Measurements from ENCODE around the gene GATA2.

The GATA2 gene

DNA sequence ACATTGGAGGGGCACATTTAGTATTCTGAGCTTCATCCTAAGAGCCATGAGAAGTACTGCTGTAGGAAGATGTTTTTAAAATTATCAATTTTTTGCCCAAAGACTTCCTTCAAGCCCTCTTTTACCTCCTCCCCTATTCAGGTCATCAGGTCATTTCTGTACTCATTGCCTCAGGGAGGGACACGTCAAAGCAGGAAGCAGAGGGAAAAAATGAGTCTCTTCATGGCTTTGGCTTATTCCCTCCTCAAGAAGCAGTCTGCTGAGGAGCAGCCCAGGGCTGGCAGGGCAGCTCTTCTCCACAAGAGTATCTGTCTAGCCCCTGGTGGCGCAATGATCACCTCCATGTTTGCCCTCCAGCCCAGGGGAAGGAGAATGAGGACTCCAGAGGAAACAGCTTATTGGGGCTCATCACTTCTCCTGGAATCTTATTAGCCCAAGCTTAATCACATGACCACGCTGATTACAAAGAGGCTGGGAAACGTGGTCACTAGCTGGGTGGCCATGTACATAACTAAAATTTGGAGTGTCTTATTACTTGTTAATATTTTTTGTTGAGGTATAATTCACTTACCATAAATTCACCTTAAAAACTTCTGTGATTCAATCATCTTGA lies 44.2 kb upstream of the GATA2 start:
- Histone ChIP-seq H3K27ac (ENCODE audit: low read depth, low read length) (no peak overlapping the region), H3K36me3 (ENCODE audit: low read length) (no peaks in the 10 kb centered on the region), H3K9me2 (replicated peaks; ENCODE audit: insufficient read depth, low read length) (no peaks in the 10 kb centered on the region), H3K9ac (ENCODE audit: low read length) (no peak overlapping the region), H3K4me3 (ENCODE audit: insufficient read depth, low read length, poor library complexity, severe bottlenecking) (no peak overlapping the region), H3K79me2 (ENCODE audit: insufficient read depth, low read length) (no peaks in the 10 kb centered on the region), H3K9me3 (ENCODE audit: insufficient read depth, low read length) (no peaks in the 10 kb centered on the region), H3K27me3 (ENCODE audit: low read length) (no peaks in the 10 kb centered on the region), H4K20me1 (ENCODE audit: low read depth, low read length) (no peaks in the 10 kb centered on the region), H2AFZ (ENCODE audit: low read depth, low read length, severe bottlenecking) (no peak overlapping the region), H3F3A (ENCODE audit: insufficient read depth) (no peaks in the 10 kb centered on the region), H3K4me2 (ENCODE audit: low read depth, low read length, poor library complexity, severe bottlenecking) (no peak overlapping the region)
- no peak for TF ChIP-seq EZH2phosphoT487 (conservative IDR thresholded peaks at IDR 0.05; ENCODE audit: low read length)
- TF ChIP-seq, protein P1, sequence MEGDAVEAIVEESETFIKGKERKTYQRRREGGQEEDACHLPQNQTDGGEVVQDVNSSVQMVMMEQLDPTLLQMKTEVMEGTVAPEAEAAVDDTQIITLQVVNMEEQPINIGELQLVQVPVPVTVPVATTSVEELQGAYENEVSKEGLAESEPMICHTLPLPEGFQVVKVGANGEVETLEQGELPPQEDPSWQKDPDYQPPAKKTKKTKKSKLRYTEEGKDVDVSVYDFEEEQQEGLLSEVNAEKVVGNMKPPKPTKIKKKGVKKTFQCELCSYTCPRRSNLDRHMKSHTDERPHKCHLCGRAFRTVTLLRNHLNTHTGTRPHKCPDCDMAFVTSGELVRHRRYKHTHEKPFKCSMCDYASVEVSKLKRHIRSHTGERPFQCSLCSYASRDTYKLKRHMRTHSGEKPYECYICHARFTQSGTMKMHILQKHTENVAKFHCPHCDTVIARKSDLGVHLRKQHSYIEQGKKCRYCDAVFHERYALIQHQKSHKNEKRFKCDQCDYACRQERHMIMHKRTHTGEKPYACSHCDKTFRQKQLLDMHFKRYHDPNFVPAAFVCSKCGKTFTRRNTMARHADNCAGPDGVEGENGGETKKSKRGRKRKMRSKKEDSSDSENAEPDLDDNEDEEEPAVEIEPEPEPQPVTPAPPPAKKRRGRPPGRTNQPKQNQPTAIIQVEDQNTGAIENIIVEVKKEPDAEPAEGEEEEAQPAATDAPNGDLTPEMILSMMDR (IDR thresholded peaks at IDR 0.05; ENCODE audit: insufficient read depth, low read length, poor library complexity, severe bottlenecking) = no peak

DNA sequence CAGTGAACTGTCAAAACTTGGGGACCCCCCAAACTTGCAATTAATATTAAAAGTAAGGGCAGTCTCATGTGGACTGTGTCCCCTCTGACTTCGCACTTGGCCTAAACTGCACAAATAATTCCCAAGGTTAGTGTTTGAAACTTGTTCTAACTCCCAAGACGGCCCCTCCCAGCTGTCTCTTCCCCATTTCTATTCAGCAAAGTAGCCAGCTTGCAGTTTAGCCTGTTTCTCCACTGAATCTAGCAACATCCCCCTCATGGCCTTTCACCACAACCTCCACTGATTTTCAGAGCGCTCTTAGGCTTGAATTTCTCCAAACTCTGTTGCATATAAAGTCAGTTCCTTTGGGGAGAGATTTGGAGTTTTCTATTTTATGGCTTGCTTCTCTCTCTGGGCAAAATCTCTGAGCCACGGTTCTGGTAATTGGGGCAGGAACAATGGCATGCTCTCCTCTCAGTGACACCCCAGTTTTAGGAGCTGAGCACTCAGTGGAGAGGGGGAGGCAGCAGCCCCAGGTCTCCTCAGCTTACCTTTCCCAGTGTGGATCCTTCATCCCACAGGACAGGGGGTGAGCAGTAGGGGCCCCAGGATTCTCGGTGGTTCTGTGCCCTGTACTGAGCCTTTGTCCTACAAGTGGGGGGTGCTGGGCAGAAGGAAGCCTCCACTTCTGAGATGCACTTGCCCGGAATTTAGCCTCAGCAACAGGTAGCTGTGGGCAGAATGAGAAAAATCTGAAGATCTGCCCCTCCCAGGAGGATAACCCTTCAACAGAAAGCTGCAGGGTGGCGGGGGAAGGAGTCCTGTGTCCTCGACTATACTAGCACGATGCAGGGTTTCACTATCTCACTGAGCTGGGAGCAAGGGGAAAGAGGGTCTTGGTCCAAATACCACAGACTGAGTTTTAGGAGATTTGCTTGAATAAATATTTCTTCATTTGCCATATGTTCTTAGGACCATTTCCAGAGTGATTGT lies 39.3 kb upstream of the GATA2 start:
- H3K27me3 ChIP-seq (ENCODE audit: low read length) = no peaks in the 10 kb centered on the region
- TF ChIP-seq EZH2phosphoT487 (conservative IDR thresholded peaks at IDR 0.05; ENCODE audit: low read length) = no peak
- TF ChIP-seq, protein P1 (IDR thresholded peaks at IDR 0.05; ENCODE audit: insufficient read depth, low read length, poor library complexity, severe bottlenecking) = no peak
- H4K20me1 ChIP-seq (ENCODE audit: low read depth, low read length) = no peaks in the 10 kb centered on the region
- H3K4me2 ChIP-seq (ENCODE audit: low read depth, low read length, poor library complexity, severe bottlenecking) = no peak overlapping the region
- no peak overlapping the region for H3K4me3 ChIP-seq (ENCODE audit: insufficient read depth, low read length, poor library complexity, severe bottlenecking)
- H3K9me2 ChIP-seq (replicated peaks; ENCODE audit: insufficient read depth, low read length) = no peaks in the 10 kb centered on the region
- no peaks in the 10 kb centered on the region for H3F3A ChIP-seq (ENCODE audit: insufficient read depth)
- H3K36me3 ChIP-seq (ENCODE audit: low read length) = no peaks in the 10 kb centered on the region
- H3K27ac ChIP-seq (ENCODE audit: low read depth, low read length) = no peak overlapping the region
- H3K79me2 ChIP-seq (ENCODE audit: insufficient read depth, low read length) = no peaks in the 10 kb centered on the region
- H3K9ac ChIP-seq (ENCODE audit: low read length) = no peak overlapping the region
- H2AFZ ChIP-seq (ENCODE audit: low read depth, low read length, severe bottlenecking) = no peak overlapping the region
- H3K9me3 ChIP-seq (ENCODE audit: insufficient read depth, low read length) = no peaks in the 10 kb centered on the region

DNA sequence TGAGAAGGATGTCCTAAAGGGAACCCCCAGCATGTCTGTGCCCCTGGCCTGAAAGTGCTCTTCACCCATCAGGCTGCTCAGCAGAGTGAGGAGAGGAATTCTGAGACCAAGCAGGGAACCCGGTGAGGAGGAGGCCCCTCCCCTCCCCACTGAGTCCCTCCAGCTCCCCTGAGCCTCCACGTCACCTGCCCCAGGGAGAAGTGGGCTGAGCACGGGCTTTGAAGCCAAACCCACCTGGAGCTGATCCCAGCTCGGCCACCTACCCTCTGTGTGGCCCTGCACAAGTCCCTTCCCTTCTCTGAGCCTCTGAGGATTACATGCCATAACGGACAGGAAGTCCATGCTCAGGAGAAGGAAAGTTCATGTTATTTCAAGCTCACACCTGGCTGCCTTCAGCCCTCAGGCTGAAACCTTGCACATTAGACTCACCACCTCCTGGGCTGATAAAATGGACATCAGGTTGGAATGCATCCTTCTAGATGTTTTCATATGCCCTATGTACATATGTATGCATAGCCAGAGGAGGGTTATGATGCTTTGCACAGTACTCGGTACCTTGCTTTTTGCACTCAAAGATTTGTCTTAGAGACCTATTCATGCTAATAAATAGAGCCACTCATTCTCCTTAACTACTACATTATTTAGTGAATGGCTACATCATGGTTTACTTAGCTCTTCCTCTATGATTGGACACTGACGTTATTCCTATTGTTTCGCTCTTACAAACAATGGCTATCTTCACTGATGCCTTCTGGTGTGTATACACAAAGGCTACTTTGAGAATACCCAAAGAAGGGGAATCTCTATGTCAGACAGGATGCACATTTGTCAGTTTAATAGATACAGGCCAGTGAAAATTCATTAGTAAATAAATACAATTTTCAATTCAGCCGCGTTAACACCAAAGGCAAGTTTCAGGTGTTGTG lies 31.6 kb upstream of the GATA2 start:
- no peak overlapping the region for H3K27ac ChIP-seq (ENCODE audit: low read depth, low read length)
- TF ChIP-seq, protein P1 (IDR thresholded peaks at IDR 0.05; ENCODE audit: insufficient read depth, low read length, poor library complexity, severe bottlenecking) = no peak
- no peak for TF ChIP-seq EZH2phosphoT487 (conservative IDR thresholded peaks at IDR 0.05; ENCODE audit: low read length)
- no peaks in the 10 kb centered on the region for H3K9me2 ChIP-seq (replicated peaks; ENCODE audit: insufficient read depth, low read length)
- no peak overlapping the region for H2AFZ ChIP-seq (ENCODE audit: low read depth, low read length, severe bottlenecking)
- no peak overlapping the region for H3K4me3 ChIP-seq (ENCODE audit: insufficient read depth, low read length, poor library complexity, severe bottlenecking)
- no peaks in the 10 kb centered on the region for H4K20me1 ChIP-seq (ENCODE audit: low read depth, low read length)
- no peaks in the 10 kb centered on the region for H3K27me3 ChIP-seq (ENCODE audit: low read length)
- no peaks in the 10 kb centered on the region for H3F3A ChIP-seq (ENCODE audit: insufficient read depth)
- no peaks in the 10 kb centered on the region for H3K36me3 ChIP-seq (ENCODE audit: low read length)
- H3K4me2 ChIP-seq (ENCODE audit: low read depth, low read length, poor library complexity, severe bottlenecking) = no peak overlapping the region
- H3K79me2 ChIP-seq (ENCODE audit: insufficient read depth, low read length) = no peaks in the 10 kb centered on the region
- H3K9ac ChIP-seq (ENCODE audit: low read length) = no peak overlapping the region
- no peaks in the 10 kb centered on the region for H3K9me3 ChIP-seq (ENCODE audit: insufficient read depth, low read length)

Data from SU-DHL-6 (cell line).